H1 (cell line): ENCODE data around the gene OR51B2. TPM values are rescaled to one million over a fixed set of nuclear protein-coding genes. Genes with fewer than 3 reads are reported as not detected.
"Not testable (repeated sequence)": the region's sequence is repeated elsewhere in the genome, so short reads cannot be mapped to it uniquely, and the experiment has no call there.

Experiments used
- CTCF ChIA-PET: fragments of 300-600 bp; sonication (Branson Sonifier 250); formaldehyde crosslinking; loops from one replicate; lab custom pipeline; 2021; ENCODE audit not compliant: partially characterized antibody; lab: Charles Lee
- POLR2A ChIA-PET: fragments of 300-600 bp; sonication (Branson Sonifier 250); formaldehyde crosslinking; loops from one replicate; lab custom pipeline; 2021; ENCODE audit warnings: inconsistent platforms; ENCODE audit not compliant: partially characterized antibody; lab: Charles Lee
- DNase-seq, 2 experiments: peaks; one replicate each; pipeline versions ENCODE4 v3.0.0 to v3.0.0-alpha.2; 2010 to 2022; ENCODE audit warnings: low spot score in 2 of 2, low read depth in 1 of 2, mixed read lengths in 1 of 2
- FAIRE-seq: peaks from 2 replicates; lab custom pipeline; 2011; peaks lifted over from hg19 to GRCh38; lab: Jason Lieb, UNC
- H2AFZ ChIP-seq: 2 replicates; pipeline ENCODE4 v1.8.1; 2012; ENCODE audit warnings: low read length, inconsistent platforms
- H2AK5ac ChIP-seq: 2 replicates; pipeline ENCODE4 v1.6.1; 2013; ENCODE audit warnings: low read depth, low read length
- H2BK120ac ChIP-seq: replicated peaks from 2 replicates; pipeline ENCODE3; 2013; ENCODE audit warnings: low read depth, low read length, inconsistent platforms
- H2BK12ac ChIP-seq: 2 replicates; pipeline ENCODE4 v1.6.1; 2013; ENCODE audit warnings: low read depth, low read length
- H2BK15ac ChIP-seq: 2 replicates; pipeline ENCODE4 v1.6.1; 2013; ENCODE audit warnings: low read length
- H2BK20ac ChIP-seq: 2 replicates; pipeline ENCODE4 v1.6.1; 2013; ENCODE audit warnings: low read length
- H2BK5ac ChIP-seq: 2 replicates; pipeline ENCODE4 v1.6.1; 2013; ENCODE audit warnings: low read depth, low read length
- H3K14ac ChIP-seq: 2 replicates; pipeline ENCODE4 v1.6.1; 2013; ENCODE audit warnings: inconsistent platforms; ENCODE audit not compliant: insufficient read length
- H3K18ac ChIP-seq: 2 replicates; pipeline ENCODE4 v1.6.1; 2013; ENCODE audit warnings: low read length; ENCODE audit errors: extremely low read depth
- H3K23ac ChIP-seq: 2 replicates; pipeline ENCODE4 v1.6.1; 2013; ENCODE audit warnings: inconsistent platforms; ENCODE audit not compliant: insufficient read length
- H3K23me2 ChIP-seq: 2 replicates; pipeline ENCODE4 v1.6.1; 2013; ENCODE audit warnings: low read depth, low read length
- H3K27ac ChIP-seq: 2 replicates; pipeline ENCODE4 v1.6.1; 2011; ENCODE audit warnings: low read depth, low read length, inconsistent platforms
- H3K27me3 ChIP-seq, 4 experiments: replicated peaks in 1 of 4; 1 replicate in 1 of 4; 2 replicates in 3 of 4; pipeline versions ENCODE4 v1.6.1 to v1.8.1; 2011 to 2013; ENCODE audit warnings: low read length in 3 of 4, mild to moderate bottlenecking in 3 of 4, inconsistent platforms in 2 of 4, mixed read lengths in 2 of 4, moderate library complexity in 1 of 4; ENCODE audit not compliant: control insufficient read depth in 3 of 4, insufficient read depth in 3 of 4; ENCODE audit errors: extremely low read depth in 1 of 4
- H3K36me3 ChIP-seq, 4 experiments: 2 replicates each; pipeline versions ENCODE4 v1.6.1 to v1.8.1; 2011 to 2013; ENCODE audit warnings: mild to moderate bottlenecking in 4 of 4, low read length in 3 of 4, moderate library complexity in 2 of 4, control low read depth in 1 of 4, inconsistent platforms in 1 of 4; ENCODE audit not compliant: insufficient read depth in 4 of 4, control insufficient read depth in 2 of 4
- H3K4ac ChIP-seq: replicated peaks from 2 replicates; pipeline ENCODE3; 2013; ENCODE audit warnings: low read length, low read depth, mixed read lengths, inconsistent platforms; ENCODE audit not compliant: insufficient read length
- H3K4me1 ChIP-seq, 4 experiments: replicated peaks in 1 of 4; 1 replicate in 1 of 4; 2 replicates in 3 of 4; pipeline versions ENCODE4 v1.6.1 to v1.8.1; 2011 to 2013; ENCODE audit warnings: low read length in 3 of 4, inconsistent platforms in 2 of 4, mixed read lengths in 1 of 4; ENCODE audit not compliant: insufficient read depth in 4 of 4, control insufficient read depth in 3 of 4
- H3K4me2 ChIP-seq, 2 experiments: 2 replicates each; pipeline versions ENCODE4 v1.6.1 to v1.8.1; 2011 to 2013; ENCODE audit warnings: low read depth in 2 of 2, low read length in 2 of 2, control low read depth in 1 of 2, inconsistent platforms in 1 of 2, mild to moderate bottlenecking in 1 of 2; ENCODE audit not compliant: insufficient read depth in 1 of 2
- H3K4me3 ChIP-seq, 4 experiments: fragments of 200-600, 300-600 bp in 1 of 4; sonication (generic), shearing (Covaris generic), sonication (Bioruptor Twin) in 1 of 4; 2 replicates each; pipeline versions ENCODE4 v1.5.1 to v1.8.1; 2011 to 2016; ENCODE audit warnings: low read length in 4 of 4, low read depth in 3 of 4, control low read depth in 2 of 4, inconsistent platforms in 2 of 4, mild to moderate bottlenecking in 2 of 4, mixed read lengths in 1 of 4, moderate library complexity in 1 of 4; ENCODE audit not compliant: insufficient read depth in 2 of 4; ENCODE audit errors: extremely low read depth in 1 of 4
- H3K56ac ChIP-seq: replicated peaks from 2 replicates; pipeline ENCODE3; 2013; ENCODE audit warnings: low read depth, mild to moderate bottlenecking, mixed read lengths, low read length, inconsistent platforms; ENCODE audit not compliant: insufficient read length
- H3K79me1 ChIP-seq: 2 replicates; pipeline ENCODE4 v1.6.1; 2013; ENCODE audit warnings: low read depth, low read length, control low read depth
- H3K79me2 ChIP-seq, 2 experiments: 2 replicates each; pipeline versions ENCODE4 v1.6.1 to v1.8.1; 2012 to 2013; ENCODE audit warnings: low read length in 2 of 2, mild to moderate bottlenecking in 2 of 2, inconsistent platforms in 1 of 2; ENCODE audit not compliant: insufficient read depth in 2 of 2, control insufficient read depth in 1 of 2
- H3K9ac ChIP-seq, 4 experiments: replicated peaks in 1 of 4; 1 replicate in 1 of 4; 2 replicates in 3 of 4; pipeline versions ENCODE4 v1.6.1 to v1.8.1; 2011 to 2013; ENCODE audit warnings: low read depth in 3 of 4, low read length in 3 of 4, control low read depth in 2 of 4, mild to moderate bottlenecking in 2 of 4, moderate library complexity in 2 of 4, inconsistent platforms in 1 of 4; ENCODE audit errors: extremely low read depth in 1 of 4
- H3K9me3 ChIP-seq, 2 experiments: 2 replicates each; pipeline versions ENCODE4 v1.6.1 to v1.8.1; 2012 to 2013; ENCODE audit warnings: mild to moderate bottlenecking in 2 of 2, moderate library complexity in 2 of 2, control low read depth in 1 of 2, inconsistent platforms in 1 of 2, low read depth in 1 of 2, low read length in 1 of 2, mixed read lengths in 1 of 2; ENCODE audit not compliant: insufficient read depth in 2 of 2
- H4K20me1 ChIP-seq, 2 experiments: replicated peaks in 1 of 2; 2 replicates each; pipeline versions ENCODE3 to v1.8.1; 2011 to 2013; ENCODE audit warnings: inconsistent platforms in 2 of 2, low read length in 2 of 2, mild to moderate bottlenecking in 1 of 2; ENCODE audit not compliant: insufficient read depth in 2 of 2, control insufficient read depth in 1 of 2
- H4K5ac ChIP-seq: 2 replicates; pipeline ENCODE4 v1.6.1; 2013; ENCODE audit warnings: low read length, low read depth, mixed read lengths, inconsistent platforms; ENCODE audit not compliant: insufficient read length
- H4K8ac ChIP-seq: 2 replicates; pipeline ENCODE4 v1.8.0; 2013; ENCODE audit warnings: mild to moderate bottlenecking, moderate library complexity, low read length, inconsistent platforms; ENCODE audit not compliant: insufficient read depth; ENCODE audit errors: extremely low read depth
- H4K91ac ChIP-seq: replicated peaks from 2 replicates; pipeline ENCODE3; 2013; ENCODE audit warnings: low read length, mixed read lengths, inconsistent platforms; ENCODE audit not compliant: insufficient read length
- WGBS, 2 experiments: shearing (Covaris generic) in 1 of 2; methylation state at CpG; one replicate each; pipeline versions ENCODE4 v1.1.6 to v1.1.7; 2013 to 2015; ENCODE audit warnings: low lambda C conversion rate in 2 of 2, mixed read lengths in 2 of 2, inconsistent platforms in 1 of 2, low coverage in 1 of 2, missing lambda C conversion rate in 1 of 2; ENCODE audit not compliant: insufficient replicate concordance in 2 of 2, insufficient coverage in 1 of 2, insufficient read length in 1 of 2; ENCODE audit errors: extremely low coverage in 1 of 2, missing lambda C conversion rate in 1 of 2; 5-methylcytosine and 5-hydroxymethylcytosine counted together
- polyA plus RNA-seq, 7 experiments: library from polyadenylated mRNA; depleted of rRNA in 3 of 7; stranded (reverse) in 5 of 7; unstranded in 2 of 7; fragments of >200 nt in 5 of 7; fragments of 200-250 nt in 2 of 7; gene quantifications; 1 replicate in 5 of 7; 2 replicates in 1 of 7; 4 replicates in 1 of 7; pipeline versions ENCODE4 v1.2.1 to v1.2.3, GENCODE V29; 2011 to 2013; ENCODE audit warnings: missing spikeins in 2 of 7, mixed read lengths in 2 of 7
- total RNA-seq: library from RNA; stranded (reverse); fragmentation: NEBNext Ultra II Directional; extraction: Animal tissue kit (Norgen Biotek cat#: 25700); gene quantifications from 2 replicates; pipeline ENCODE4 v1.2.1, GENCODE V29; 2021

OR51B2 gene
- total and polyA plus RNA-seq, 2 of the 8 experiments (the other 6 are each of a cell fraction or from before 2014, with no cell fraction given) = not detected

- H2BK15ac ChIP-seq, H2AK5ac ChIP-seq, H3K27me3 ChIP-seq, H2BK5ac ChIP-seq, FAIRE-seq, H3K23me2 ChIP-seq, H2BK12ac ChIP-seq, H3K4me3 ChIP-seq, H3K27ac ChIP-seq, H4K20me1 ChIP-seq, H2BK20ac ChIP-seq, H3K9me3 ChIP-seq, H3K9ac ChIP-seq, H3K23ac ChIP-seq, H3K79me1 ChIP-seq, H2BK120ac ChIP-seq, H3K18ac ChIP-seq, H3K36me3 ChIP-seq, H4K8ac ChIP-seq, H4K5ac ChIP-seq, H3K4ac ChIP-seq, DNase-seq, H3K4me2 ChIP-seq, POLR2A ChIA-PET, H3K4me1 ChIP-seq, H2AFZ ChIP-seq, H3K56ac ChIP-seq, H4K91ac ChIP-seq, H3K79me2 ChIP-seq, H3K14ac ChIP-seq: not testable (repeated sequence)
- 94% methylated on average over 1 of the region's 1 CpG; no CpG with 5 or more reads in 1 of the 2 experiments for WGBS, 2 experiments
- CTCF ChIA-PET = interaction anchor here (1.0 kb wide), 1 partner anchor 306 kb away, joined by 3 read pairs; no protein-coding TSS in a partner anchor
Measured at GRCh38 chr11:5337253-5337652, 13.2 kb upstream of the OR51B2 start.
